IMR-90 (cell line): ENCODE measurements around the gene TMEM131.

Source experiments
- BHLHE40 ChIP-seq: fragments of 150-350 bp; IDR thresholded peaks from 2 replicates; pipeline ENCODE4 v1.6.1; 2016; ENCODE audit warnings: mild to moderate bottlenecking, low read depth, low read length
- CTCF ChIP-seq: conservative IDR thresholded peaks from 2 replicates; pipeline ENCODE4 v1.5.1; 2012; ENCODE audit warnings: mild to moderate bottlenecking, low read depth, low read length, improper control_type of control experiment
- ELK1 ChIP-seq: fragments of 150-350 bp; IDR thresholded peaks from 2 replicates; pipeline ENCODE4 v1.6.1; 2016; ENCODE audit warnings: low read depth, mild to moderate bottlenecking, low read length, moderate library complexity, borderline replicate concordance
- MAFK ChIP-seq: IDR thresholded peaks from 2 replicates; pipeline ENCODE4 v1.6.1; 2012; ENCODE audit warnings: low read depth, low read length, improper control_type of control experiment
- NFE2L2 ChIP-seq: fragments of 150-350 bp; IDR thresholded peaks from 2 replicates; pipeline ENCODE4 v1.6.1; 2016; ENCODE audit warnings: low read depth, mild to moderate bottlenecking, low read length
- POLR2A ChIP-seq: IDR thresholded peaks from 2 replicates; pipeline ENCODE4 v1.6.1; 2012; ENCODE audit warnings: mild to moderate bottlenecking, low read depth, low read length
- RCOR1 ChIP-seq: IDR thresholded peaks from 2 replicates; pipeline ENCODE4 v1.6.1; 2012; ENCODE audit warnings: mild to moderate bottlenecking, low read length, improper control_type of control experiment; ENCODE audit not compliant: insufficient replicate concordance
- RFX5 ChIP-seq: IDR thresholded peaks from 2 replicates; pipeline ENCODE4 v1.8.0; 2012; ENCODE audit warnings: low read depth, mild to moderate bottlenecking, low read length, moderate library complexity
- USF2 ChIP-seq: fragments of 150-350 bp; IDR thresholded peaks from 2 replicates; pipeline ENCODE4 v1.6.1; 2017; ENCODE audit warnings: mild to moderate bottlenecking, antibody characterized with exemption, low read length, low read depth

GRCh38 chr2:97734061-97735051 lies 261.4 kb downstream of the TMEM131 start:
- TF ChIP-seq CTCF (no peak), ELK1 (no peak), POLR2A (no peak), USF2 (no peak), RFX5 (no peak), RCOR1 (no peak), BHLHE40 (no peak), NFE2L2 (no peak), MAFK (no peak)
